WTC11 (cell line): ENCODE measurements around the gene AKTIP.

Source experiments
- RELA ChIP-seq: sonication (generic); formaldehyde crosslinking; IDR thresholded peaks from 2 replicates; pipeline ENCODE4 v1.8.1; 2022; ENCODE audit warnings: missing genetic modification reagents, mild to moderate bottlenecking, borderline replicate concordance
- TEAD4 ChIP-seq: sonication (generic); formaldehyde crosslinking; IDR thresholded peaks from 2 replicates; pipeline ENCODE4 v1.8.0; 2022; ENCODE audit warnings: mild to moderate bottlenecking, missing genetic modification reagents
- ZNF232 ChIP-seq: sonication (generic); formaldehyde crosslinking; IDR thresholded peaks from 2 replicates; pipeline ENCODE4 v1.8.0; 2022; ENCODE audit warnings: mild to moderate bottlenecking, missing genetic modification reagents
- TF ChIP-seq, protein P1 (sequence below): fragments of 200-600 bp; IDR thresholded peaks from 2 replicates; pipeline ENCODE4 v1.8.0; 2022; ENCODE audit warnings: antibody characterized with exemption

DNA sequence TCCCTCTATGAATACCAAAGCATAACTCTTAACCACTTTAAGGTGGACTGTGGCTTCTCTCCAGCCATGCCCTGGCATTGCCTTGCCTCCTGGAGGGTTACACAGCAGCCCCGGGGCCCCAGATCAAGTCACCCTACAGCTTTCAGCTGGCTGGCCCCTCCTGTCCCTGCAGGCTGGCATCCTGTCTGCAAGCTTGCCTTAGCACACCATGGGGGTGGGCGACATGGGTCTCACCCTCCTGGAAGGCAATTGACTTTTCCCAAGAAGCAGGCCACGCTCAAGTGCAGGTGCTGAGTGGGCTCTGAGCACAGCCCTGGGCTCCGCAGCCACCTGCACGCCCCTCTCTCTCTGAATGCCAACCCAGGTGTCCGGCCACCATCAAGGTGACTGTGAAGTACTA lies 25.8 kb upstream of the AKTIP start:
- TF ChIP-seq, protein P1, sequence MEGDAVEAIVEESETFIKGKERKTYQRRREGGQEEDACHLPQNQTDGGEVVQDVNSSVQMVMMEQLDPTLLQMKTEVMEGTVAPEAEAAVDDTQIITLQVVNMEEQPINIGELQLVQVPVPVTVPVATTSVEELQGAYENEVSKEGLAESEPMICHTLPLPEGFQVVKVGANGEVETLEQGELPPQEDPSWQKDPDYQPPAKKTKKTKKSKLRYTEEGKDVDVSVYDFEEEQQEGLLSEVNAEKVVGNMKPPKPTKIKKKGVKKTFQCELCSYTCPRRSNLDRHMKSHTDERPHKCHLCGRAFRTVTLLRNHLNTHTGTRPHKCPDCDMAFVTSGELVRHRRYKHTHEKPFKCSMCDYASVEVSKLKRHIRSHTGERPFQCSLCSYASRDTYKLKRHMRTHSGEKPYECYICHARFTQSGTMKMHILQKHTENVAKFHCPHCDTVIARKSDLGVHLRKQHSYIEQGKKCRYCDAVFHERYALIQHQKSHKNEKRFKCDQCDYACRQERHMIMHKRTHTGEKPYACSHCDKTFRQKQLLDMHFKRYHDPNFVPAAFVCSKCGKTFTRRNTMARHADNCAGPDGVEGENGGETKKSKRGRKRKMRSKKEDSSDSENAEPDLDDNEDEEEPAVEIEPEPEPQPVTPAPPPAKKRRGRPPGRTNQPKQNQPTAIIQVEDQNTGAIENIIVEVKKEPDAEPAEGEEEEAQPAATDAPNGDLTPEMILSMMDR, result no peak
- no peak for TF ChIP-seq RELA (CRISPR knock-in tag)
- no peak for TF ChIP-seq TEAD4 (CRISPR knock-in tag)
- no peak for TF ChIP-seq ZNF232 (CRISPR knock-in tag)
